Common myeloid progenitor, CD34-positive (primary cell): ENCODE data around the gene PDCL2.
A peak's percentile ranks its signal among the peaks of the same experiment; 100 is the strongest.
"Not testable (repeated sequence)": the region's sequence is repeated elsewhere in the genome, so short reads cannot be mapped to it uniquely, and the experiment has no call there.

Experiments used
- CTCF ChIA-PET: fragments of 350-600 bp; sonication (Branson Sonifier 250); formaldehyde crosslinking; loops from one replicate; lab custom pipeline; 2021; ENCODE audit warnings: antibody characterized with exemption; lab: Charles Lee
- POLR2A ChIA-PET: fragments of 350-600 bp; sonication (Branson Sonifier 250); formaldehyde crosslinking; loops from one replicate; lab custom pipeline; 2021; ENCODE audit warnings: antibody characterized with exemption; lab: Charles Lee
- DNase-seq, 3 donors: peaks; one replicate each; pipeline versions ENCODE4 v3.0.0 to v3.0.0-alpha.2; 2013
- H3K27ac ChIP-seq, 2 experiments: 1 replicate in 1 of 2; 2 replicates in 1 of 2; pipeline ENCODE4 v1.7.0; 2013; ENCODE audit warnings: inconsistent platforms in 2 of 2, low read length in 2 of 2, mild to moderate bottlenecking in 2 of 2, low read depth in 1 of 2, moderate library complexity in 1 of 2; ENCODE audit not compliant: severe bottlenecking in 2 of 2, insufficient read depth in 1 of 2, poor library complexity in 1 of 2
- H3K27me3 ChIP-seq, 5 experiments: replicated peaks in 2 of 5; 1 replicate in 3 of 5; 2 replicates in 2 of 5; pipeline versions ENCODE4 v1.6.1 to v1.7.0; 2013; ENCODE audit warnings: low read length in 4 of 5, mild to moderate bottlenecking in 2 of 5, moderate library complexity in 2 of 5, inconsistent platforms in 1 of 5; ENCODE audit not compliant: insufficient read depth in 5 of 5, control insufficient read depth in 4 of 5
- H3K36me3 ChIP-seq, 4 experiments: 1 replicate in 2 of 4; 2 replicates in 2 of 4; pipeline versions ENCODE4 v1.6.1 to v1.7.0; 2013; ENCODE audit warnings: low read length in 3 of 4, control low read depth in 1 of 4, mild to moderate bottlenecking in 1 of 4; ENCODE audit not compliant: control insufficient read depth in 4 of 4, insufficient read depth in 4 of 4
- H3K4me1 ChIP-seq, 4 experiments: 1 replicate in 3 of 4; 2 replicates in 1 of 4; pipeline versions ENCODE4 v1.6.1 to v1.7.1; 2013; ENCODE audit warnings: low read length in 3 of 4, mild to moderate bottlenecking in 3 of 4, control low read depth in 1 of 4, inconsistent platforms in 1 of 4, moderate library complexity in 1 of 4; ENCODE audit not compliant: control insufficient read depth in 4 of 4, insufficient read depth in 4 of 4; ENCODE audit errors: control extremely low read depth in 1 of 4
- H3K4me3 ChIP-seq, 7 experiments: 1 replicate in 4 of 7; 2 replicates in 3 of 7; pipeline versions ENCODE4 v1.5.1 to v1.7.0; 2013; ENCODE audit warnings: mild to moderate bottlenecking in 7 of 7, low read length in 6 of 7, moderate library complexity in 6 of 7, inconsistent platforms in 2 of 7, low read depth in 2 of 7, control low read depth in 1 of 7; ENCODE audit not compliant: insufficient read depth in 4 of 7, control insufficient read depth in 1 of 7; ENCODE audit errors: extremely low read depth in 1 of 7
- H3K9me3 ChIP-seq, 5 experiments: 1 replicate in 4 of 5; 2 replicates in 1 of 5; pipeline versions ENCODE4 v1.6.1 to v1.7.1; 2013; ENCODE audit warnings: low read length in 4 of 5, mild to moderate bottlenecking in 2 of 5, inconsistent platforms in 1 of 5, low read depth in 1 of 5, moderate library complexity in 1 of 5; ENCODE audit not compliant: control insufficient read depth in 4 of 5, insufficient read depth in 2 of 5; ENCODE audit errors: control extremely low read depth in 1 of 5
- WGBS: methylation state at CpG from one replicate; pipeline ENCODE4 v1.1.5; 2013; ENCODE audit not compliant: insufficient coverage; 5-methylcytosine and 5-hydroxymethylcytosine counted together

PDCL2 gene

DNA sequence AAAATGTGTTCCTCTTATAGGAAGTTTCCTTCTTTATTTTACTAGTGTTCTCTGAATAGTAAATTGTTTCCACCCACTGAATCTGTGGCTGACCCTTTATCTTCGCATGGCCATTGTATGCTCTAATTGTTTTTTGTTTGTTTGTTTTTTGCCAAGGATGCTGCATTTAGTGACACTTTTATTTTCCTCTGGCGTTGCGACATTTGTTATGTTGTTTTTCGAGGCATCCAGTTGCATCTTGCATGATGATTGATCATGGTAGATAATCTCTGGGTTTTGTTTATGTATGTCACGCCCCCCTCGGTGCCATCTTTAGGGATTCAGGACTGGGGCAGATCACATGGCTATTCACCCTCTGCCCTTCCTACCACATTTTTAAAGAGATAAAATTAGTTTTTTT is 41.9 kb upstream of the PDCL2 start:
- Histone ChIP-seq H3K4me1 (peaks cover 5 to 21% (median 17%) of the 10 kb centered on the region in 4 experiments), H3K27me3 (peaks cover 15 to 64% (median 36%) of the 10 kb centered on the region in 5 experiments), H3K4me3 (no peak overlapping the region), H3K36me3 (no peaks in the 10 kb centered on the region), H3K9me3 (no peaks in the 10 kb centered on the region), H3K27ac (peak overlapping the region in 1 of 2 experiments; percentile 73)
- POLR2A ChIA-PET: no interaction called here
- DNase-seq: no peak
- 82% methylated on average over 3 of the region's 6 CpGs for WGBS
- CTCF ChIA-PET: no interaction called here

DNA sequence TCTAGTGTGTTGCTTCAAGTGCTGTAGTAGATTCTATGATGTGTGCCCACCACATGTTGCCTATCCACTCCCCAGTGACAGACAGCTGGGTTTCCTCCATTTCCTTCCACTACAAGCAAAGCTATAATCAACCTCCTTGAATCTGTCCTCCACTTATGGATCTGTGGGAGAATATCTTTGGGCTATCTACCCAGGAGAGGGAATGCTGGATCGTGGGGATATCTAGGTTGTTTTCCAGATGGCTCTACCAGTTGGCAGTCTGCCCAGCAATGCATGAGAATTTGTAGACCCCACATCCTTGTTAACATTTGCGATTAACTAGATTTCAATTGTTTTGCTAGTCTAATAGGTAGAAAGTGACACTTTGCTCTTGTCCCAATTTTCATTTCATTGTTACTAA is 33.8 kb upstream of the PDCL2 start:
- Histone ChIP-seq H3K36me3 (no peaks in the 10 kb centered on the region), H3K4me3 (no peak overlapping the region), H3K4me1 (no peaks in the 10 kb centered on the region), H3K9me3 (no peaks in the 10 kb centered on the region), H3K27me3 (peaks cover 0 to under 1% (median 0%) of the 10 kb centered on the region in 5 experiments), H3K27ac (no peak overlapping the region)
- ChIA-PET CTCF (no interaction called here), POLR2A (no interaction called here)
- DNase-seq: no peak
- 100% methylated on average over 1 of the region's 2 CpGs for WGBS

DNA sequence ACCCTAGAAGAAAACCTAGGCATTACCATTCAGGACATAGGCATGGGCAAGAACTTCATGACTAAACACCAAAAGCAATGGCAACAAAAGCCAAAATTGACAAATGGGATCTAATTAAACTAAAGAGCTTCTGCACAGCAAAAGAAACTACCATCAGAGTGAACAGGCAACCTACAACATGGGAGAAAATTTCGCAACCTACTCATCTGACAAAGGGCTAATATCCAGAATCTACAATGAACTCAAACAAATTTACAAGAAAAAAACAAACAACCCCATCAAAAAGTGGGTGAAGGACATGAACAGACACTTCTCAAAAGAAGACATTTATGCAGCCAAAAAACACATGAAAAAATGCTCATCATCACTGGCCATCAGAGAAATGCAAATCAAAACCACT is 32.0 kb upstream of the PDCL2 start:
- H3K27ac ChIP-seq, POLR2A ChIA-PET, CTCF ChIA-PET, H3K27me3 ChIP-seq, H3K36me3 ChIP-seq, H3K9me3 ChIP-seq, H3K4me3 ChIP-seq, H3K4me1 ChIP-seq, DNase-seq: not testable (repeated sequence)
- no CpG with 5 or more reads among the region's 1 CpG for WGBS

DNA sequence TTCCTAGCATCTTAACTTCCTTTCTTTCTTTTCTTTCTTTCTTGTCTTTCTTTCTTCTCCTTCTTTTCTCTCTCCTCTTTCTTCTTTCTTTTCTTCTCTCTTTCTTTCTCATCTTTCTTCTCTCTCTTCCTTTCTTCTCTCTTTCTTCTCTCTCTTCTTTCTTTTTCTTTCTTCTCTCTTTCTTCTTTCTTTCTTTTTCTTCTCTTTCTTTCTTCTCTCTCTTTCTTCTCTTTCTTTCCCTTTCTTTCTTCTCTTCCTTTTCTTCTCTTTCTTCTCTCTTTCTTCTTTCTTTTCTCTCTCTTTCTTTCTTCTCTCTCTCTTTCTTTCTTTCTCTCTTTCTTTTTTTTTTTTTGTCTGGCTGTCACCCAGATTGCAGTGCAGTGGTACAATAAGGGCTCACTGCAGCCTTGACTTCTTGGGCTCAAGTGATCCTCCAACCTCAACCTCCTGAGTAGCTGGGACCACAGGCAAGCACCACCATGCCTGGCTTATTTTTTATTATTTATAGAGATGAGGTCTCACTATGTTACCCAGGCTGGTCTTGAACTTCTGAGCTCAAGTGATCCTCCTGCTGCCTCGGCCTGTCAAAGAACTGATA is 26.6 kb upstream of the PDCL2 start:
- no peaks in the 10 kb centered on the region for H3K9me3 ChIP-seq
- POLR2A ChIA-PET: no interaction called here
- H3K4me3 ChIP-seq: no peak overlapping the region
- no peaks in the 10 kb centered on the region for H3K4me1 ChIP-seq
- CTCF ChIA-PET: no interaction called here
- WGBS: 100% methylated on average over 1 of the region's 1 CpG
- DNase-seq: no peak
- no peaks in the 10 kb centered on the region for H3K36me3 ChIP-seq
- no peak overlapping the region for H3K27ac ChIP-seq
- H3K27me3 ChIP-seq: peaks cover 0 to 4% (median 0%) of the 10 kb centered on the region in 5 experiments

DNA sequence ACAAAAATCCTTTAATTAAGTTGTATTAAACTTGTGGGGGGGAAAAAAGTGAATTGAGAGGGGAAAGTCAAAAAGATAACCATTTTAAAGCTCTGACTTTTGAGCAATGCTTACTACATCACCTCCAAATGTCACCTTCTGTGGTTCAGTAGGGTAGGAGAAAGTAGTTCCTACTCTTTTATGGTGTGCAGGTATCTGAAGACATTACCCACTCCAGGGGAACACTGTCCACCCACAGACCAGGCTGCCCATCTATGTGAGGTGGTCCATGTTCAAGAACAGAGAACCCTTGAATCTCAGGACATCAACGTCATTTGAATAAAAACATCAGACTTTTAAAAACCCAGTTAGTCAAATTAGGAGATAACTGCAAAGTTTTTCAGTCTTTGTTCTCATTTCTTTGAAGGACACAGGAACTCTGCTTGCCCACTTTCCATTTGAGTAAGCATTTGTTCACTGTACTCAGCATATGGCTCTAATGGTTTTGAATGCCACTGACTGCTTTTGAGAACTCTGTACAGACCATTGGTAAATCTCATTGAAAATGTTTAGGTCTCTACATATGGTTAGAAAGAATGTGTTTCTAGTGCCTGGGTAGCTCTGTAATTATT is 25.6 kb upstream of the PDCL2 start:
- Histone ChIP-seq H3K9me3 (no peaks in the 10 kb centered on the region), H3K4me1 (no peaks in the 10 kb centered on the region), H3K27ac (no peak overlapping the region), H3K4me3 (no peak overlapping the region), H3K27me3 (peaks cover 0 to 4% (median 0%) of the 10 kb centered on the region in 5 experiments), H3K36me3 (no peaks in the 10 kb centered on the region)
- WGBS: 100% methylated on average over 1 of the region's 1 CpG
- DNase-seq: no peak
- ChIA-PET POLR2A (interaction anchor here (0.7 kb wide), 1 partner anchor 438 kb away, joined by 3 read pairs; no protein-coding TSS in a partner anchor), CTCF (no interaction called here)

DNA sequence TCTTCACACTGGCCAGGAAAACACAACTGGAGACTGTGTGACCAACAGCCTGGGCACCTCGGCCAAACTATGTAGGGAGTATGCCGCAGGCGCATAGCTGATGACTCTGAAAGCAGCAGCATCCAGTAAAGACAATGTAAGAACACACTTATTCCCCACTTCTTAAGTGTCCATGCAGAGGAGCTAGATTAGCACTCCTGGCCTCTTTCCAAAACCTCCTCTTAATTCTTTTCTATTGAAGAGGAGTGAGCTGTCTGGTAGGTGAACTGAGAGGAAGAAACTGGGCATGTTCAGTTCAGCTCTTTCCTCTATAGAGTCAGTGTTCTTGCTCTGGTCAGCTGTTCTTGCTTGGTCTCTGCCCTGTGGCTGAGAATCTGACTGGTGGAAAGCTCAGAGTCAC is 23.0 kb upstream of the PDCL2 start:
- Histone ChIP-seq H3K36me3 (no peaks in the 10 kb centered on the region), H3K9me3 (no peaks in the 10 kb centered on the region), H3K4me1 (no peaks in the 10 kb centered on the region), H3K4me3 (no peak overlapping the region), H3K27me3 (peaks cover 0 to 4% (median 0%) of the 10 kb centered on the region in 5 experiments), H3K27ac (no peak overlapping the region)
- no peak for DNase-seq
- ChIA-PET POLR2A (no interaction called here), CTCF (no interaction called here)
- WGBS: 100% methylated on average over 1 of the region's 3 CpGs

DNA sequence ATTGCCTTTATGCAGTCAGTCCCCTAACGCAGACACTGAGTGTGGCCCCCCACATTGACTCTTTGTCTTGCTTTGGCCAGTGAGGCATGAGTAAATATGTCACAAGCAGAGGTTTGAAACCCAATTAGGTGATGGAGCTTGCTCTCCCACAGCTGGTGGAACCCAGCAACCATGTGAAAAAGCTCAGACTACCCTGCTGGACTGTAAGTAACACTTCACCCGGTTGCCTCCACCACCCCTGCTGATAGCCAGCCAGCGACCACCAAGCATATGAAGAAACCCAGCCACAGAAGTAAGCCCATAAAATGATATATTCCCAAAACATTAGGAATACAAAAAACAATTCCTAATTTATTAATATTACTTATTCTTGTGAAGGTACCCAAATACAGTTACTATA is 21.6 kb upstream of the PDCL2 start:
- Histone ChIP-seq H3K27ac (no peak overlapping the region), H3K4me1 (no peaks in the 10 kb centered on the region), H3K36me3 (no peaks in the 10 kb centered on the region), H3K4me3 (no peak overlapping the region), H3K9me3 (no peaks in the 10 kb centered on the region), H3K27me3 (peaks cover 0 to 4% (median 0%) of the 10 kb centered on the region in 5 experiments)
- no peak for DNase-seq
- WGBS: 100% methylated on average over 2 of the region's 3 CpGs
- POLR2A ChIA-PET: no interaction called here
- CTCF ChIA-PET: no interaction called here
